GM10248 (cell line): ENCODE results near the gene CDK13.

Experiments used
- CTCF ChIA-PET: fragments of 300-600 bp; sonication (Branson Sonifier 250); formaldehyde crosslinking; extraction: SDS; loops from one replicate; lab custom pipeline; 2021; ENCODE audit warnings: antibody characterized with exemption; lab: Yijun Ruan, JAX
- POLR2A ChIA-PET: fragments of 350-650 bp; sonication (Branson Sonifier 250); formaldehyde crosslinking; extraction: SDS; loops from one replicate; lab custom pipeline; 2020; ENCODE audit warnings: antibody characterized with exemption; lab: Yijun Ruan, JAX
- DNase-seq: peaks from one replicate; pipeline ENCODE4 v3.0.0; 2012; ENCODE audit errors: extremely low spot score
- CTCF ChIP-seq: IDR thresholded peaks from 2 replicates; pipeline ENCODE4 v1.5.1; 2012; ENCODE audit warnings: mild to moderate bottlenecking, low read depth; ENCODE audit errors: extremely low read depth, missing control alignments, control extremely low read depth

CDK13 gene

GRCh38 chr7:39987641-39988347, 37.7 kb downstream of the CDK13 start:
- TF ChIP-seq CTCF = no peak
- no peak for DNase-seq
- ChIA-PET CTCF (interaction anchor here (2.3 kb wide), 1 partner anchor 10 kb away, joined by 9 read pairs; no protein-coding TSS in a partner anchor), POLR2A (no interaction called here)

- ChIA-PET CTCF (no interaction called here), POLR2A (no interaction called here)
- DNase-seq = no peak
- no peak for TF ChIP-seq CTCF
Observed at GRCh38 chr7:40000734-40001315, 50.8 kb downstream of the CDK13 start.

- POLR2A ChIA-PET = no interaction called here
- CTCF ChIA-PET = no interaction called here
- no peak for TF ChIP-seq CTCF
- DNase-seq = no peak
Observed at GRCh38 chr7:40001649-40002048, 51.6 kb downstream of the CDK13 start.

- CTCF ChIA-PET = interaction anchor here (1.1 to 1.4 kb wide), 4 partner anchors 12 to 107 kb away, joined by 3 to 5 read pairs (median 4); no protein-coding TSS in a partner anchor
Observed at GRCh38 chr7:40003597-40003996, 53.5 kb downstream of the CDK13 start.

GRCh38 chr7:40008223-40008815, 58.3 kb downstream of the CDK13 start:
- no peak for TF ChIP-seq CTCF
- ChIA-PET POLR2A (no interaction called here), CTCF (no interaction called here)
- DNase-seq = no peak

More at GRCh38 chr7:40003597-40003996, 53.5 kb downstream of the CDK13 start:
- POLR2A ChIA-PET = no interaction called here
- no peak for TF ChIP-seq CTCF
- DNase-seq = no peak

GRCh38 chr7:40009301-40009700, 59.2 kb downstream of the CDK13 start:
- no peak for DNase-seq
- ChIA-PET POLR2A (no interaction called here), CTCF (no interaction called here)
- no peak for TF ChIP-seq CTCF
